HepG2 (cell line): Measurements from ENCODE around the gene FNIP2. TPM values are rescaled to one million over a fixed set of nuclear protein-coding genes. Genes with fewer than 3 reads are reported as not detected.
"Not testable (repeated sequence)": the region's sequence is repeated elsewhere in the genome, so short reads cannot be mapped to it uniquely, and the experiment has no call there.

ENCODE experiments used
- ATAC-seq: fragments of 200-7000 bp; cut with Tn5 transposase; 3 replicates; pipeline ENCODE4 v1.9.1; 2020; ENCODE audit warnings: mild to moderate bottlenecking, moderate library complexity
- BruUV-seq: library from RNA; stranded (reverse); fragments of 400-500 nt; replicated peaks from 2 replicates; lab custom pipeline; 2021; lab: Mats Ljungman, UMichigan
- CTCF ChIA-PET: fragments of 300-600 bp; formaldehyde crosslinking; extraction: SDS; loops from one replicate; lab custom pipeline; 2021; ENCODE audit warnings: low total read pairs, inconsistent platforms, low intra/inter-chr PET ratio; lab: Yijun Ruan, JAX
- POLR2A ChIA-PET: fragments of 350-600 bp; sonication (Branson Sonifier 250); formaldehyde crosslinking; loops from one replicate; lab custom pipeline; 2020; ENCODE audit warnings: antibody characterized with exemption, inconsistent platforms; lab: Yijun Ruan, JAX
- DNase-seq: peaks from one replicate; pipeline ENCODE4 v3.0.0-alpha.2; 2015; ENCODE audit warnings: low spot score
- FAIRE-seq: peaks from 3 replicates; lab custom pipeline; 2011; peaks lifted over from hg19 to GRCh38; lab: Jason Lieb, UNC
- H2AFZ ChIP-seq: one replicate; pipeline ENCODE4 v1.6.1; 2011; ENCODE audit warnings: low read length, inconsistent platforms
- H3K27ac ChIP-seq: fragments of 300-600 bp; 3 replicates; pipeline ENCODE4 v1.8.0; 2011; ENCODE audit warnings: mixed run types, mild to moderate bottlenecking, mixed read lengths, low read length, inconsistent platforms; ENCODE audit not compliant: insufficient read depth; ENCODE audit errors: extremely low read length
- H3K27me3 ChIP-seq, 2 experiments: fragments of 200-600 bp in 1 of 2; 2 replicates in 1 of 2; 3 replicates in 1 of 2; pipeline versions ENCODE4 v1.6.0 to v1.8.0; 2011; ENCODE audit warnings: low read length in 2 of 2, mild to moderate bottlenecking in 2 of 2, moderate library complexity in 2 of 2, inconsistent platforms in 1 of 2; ENCODE audit not compliant: insufficient read depth in 2 of 2, control insufficient read depth in 1 of 2
- H3K36me3 ChIP-seq, 2 experiments: fragments of 200-600 bp in 1 of 2; replicated peaks in 1 of 2; 2 replicates in 1 of 2; 3 replicates in 1 of 2; pipeline versions ENCODE4 v1.5.1 to v1.8.0; 2011; ENCODE audit warnings: low read length in 2 of 2, inconsistent platforms in 1 of 2; ENCODE audit not compliant: insufficient read depth in 2 of 2, control insufficient read depth in 1 of 2
- H3K4me1 ChIP-seq: 2 replicates; pipeline ENCODE4 v1.5.1; 2012; ENCODE audit warnings: low read length, inconsistent platforms; ENCODE audit not compliant: insufficient read depth
- H3K4me2 ChIP-seq: 2 replicates; pipeline ENCODE4 v1.6.0; 2011; ENCODE audit warnings: low read depth, low read length, inconsistent platforms
- H3K4me3 ChIP-seq, 3 experiments: fragments of 200-600 bp in 1 of 3; sonication (generic), shearing (Covaris generic) in 1 of 3; replicated peaks in 1 of 3; 2 replicates each; pipeline ENCODE4 v1.5.1; 2011 to 2016; ENCODE audit warnings: low read length in 3 of 3, inconsistent platforms in 2 of 3, low read depth in 2 of 3, mild to moderate bottlenecking in 2 of 3, control low read depth in 1 of 3, mixed read lengths in 1 of 3; ENCODE audit not compliant: insufficient read depth in 1 of 3
- H3K79me2 ChIP-seq: one replicate; pipeline ENCODE4 v1.6.1; 2011; ENCODE audit warnings: low read length, inconsistent platforms; ENCODE audit not compliant: insufficient read depth
- H3K9ac ChIP-seq: 2 replicates; pipeline ENCODE4 v1.6.0; 2011; ENCODE audit warnings: mild to moderate bottlenecking, low read depth, low read length, inconsistent platforms; ENCODE audit not compliant: insufficient read depth
- H3K9me3 ChIP-seq: 2 replicates; pipeline ENCODE4 v1.5.1; 2012; ENCODE audit warnings: mild to moderate bottlenecking, low read length
- H4K20me1 ChIP-seq: 2 replicates; pipeline ENCODE4 v1.6.0; 2011; ENCODE audit warnings: inconsistent platforms, mild to moderate bottlenecking, low read length, moderate library complexity; ENCODE audit not compliant: insufficient read depth
- ETS1 ChIP-seq: sonication (generic); formaldehyde crosslinking; IDR thresholded peaks from 2 replicates; pipeline ENCODE4 v1.4.0; 2020; ENCODE audit warnings: missing genetic modification reagents
- HDAC2 ChIP-seq: sonication (generic); formaldehyde crosslinking; IDR thresholded peaks from 2 replicates; pipeline ENCODE4 v1.4.0; 2020; ENCODE audit warnings: missing genetic modification reagents
- HMGXB3 ChIP-seq: sonication (generic); formaldehyde crosslinking; IDR thresholded peaks from 2 replicates; pipeline ENCODE4 v1.4.0; 2020; ENCODE audit warnings: missing genetic modification reagents, borderline replicate concordance
- KDM6A ChIP-seq: IDR thresholded peaks from 2 replicates; pipeline ENCODE4 v1.6.1; 2016; ENCODE audit warnings: low read depth
- MAFF ChIP-seq: IDR thresholded peaks from 2 replicates; pipeline ENCODE4 v1.6.1; 2011; ENCODE audit warnings: low read depth, low read length, improper control_type of control experiment
- MED13 ChIP-seq: sonication (generic); formaldehyde crosslinking; IDR thresholded peaks from 2 replicates; pipeline ENCODE4 v1.5.0; 2020; ENCODE audit warnings: missing genetic modification reagents
- PPARG ChIP-seq: conservative IDR thresholded peaks from 2 replicates; pipeline ENCODE4 v1.6.1; 2016; ENCODE audit warnings: missing biosample characterization, missing genetic modification reagents
- STAT6 ChIP-seq: sonication (generic); formaldehyde crosslinking; IDR thresholded peaks from 2 replicates; pipeline ENCODE4 v1.4.0; 2020; ENCODE audit warnings: missing genetic modification reagents, mild to moderate bottlenecking, borderline replicate concordance
- ZNF615 ChIP-seq: sonication (generic); formaldehyde crosslinking; IDR thresholded peaks from 2 replicates; pipeline ENCODE4 v1.5.0; 2020; ENCODE audit warnings: mild to moderate bottlenecking, missing genetic modification reagents, borderline replicate concordance
- ZNF660 ChIP-seq: sonication (generic); formaldehyde crosslinking; IDR thresholded peaks from 2 replicates; pipeline ENCODE4 v1.5.1; 2020; ENCODE audit warnings: mild to moderate bottlenecking, low read depth, missing genetic modification reagents, borderline replicate concordance
- WGBS: methylation state at CpG from one replicate; pipeline ENCODE4 v1.1.6; 2017; ENCODE audit warnings: low lambda C conversion rate; 5-methylcytosine and 5-hydroxymethylcytosine counted together
- in situ Hi-C: cut with HindIII; loops from 2 replicates; pipeline ENCODE4 v1.10.0; 2017; ENCODE audit warnings: low pct_unique_long_range_greater_than_20kb; ENCODE audit not compliant: extremely low pct_ligation_motif_present
- intact Hi-C: fragments of 100-400 bp; cut with micrococcal nuclease; formaldehyde crosslinking; loops from one replicate; pipeline ENCODE4 v1.10.0; 2022; ENCODE audit not compliant: unreplicated experiment
- polyA plus RNA-seq, 8 experiments: library from polyadenylated mRNA; depleted of rRNA in 3 of 8; stranded (reverse) in 7 of 8; unstranded in 1 of 8; fragments of >200 nt; fragmentation: Illumina TruSeq in 4 of 8; extraction: Trizol in 4 of 8; gene quantifications; 2 replicates each; pipeline versions ENCODE4 v1.2.1 to v1.2.3, GENCODE V29; 2011 to 2016; ENCODE audit warnings: low read depth in 4 of 8, missing spikeins in 1 of 8, mixed read lengths in 1 of 8; ENCODE audit not compliant: insufficient read depth in 1 of 8
- total RNA-seq, 5 experiments: library from RNA; depleted of rRNA; stranded (reverse); fragments of >200 nt; fragmentation: Illumina TruSeq; extraction: Trizol; gene quantifications; 2 replicates each; pipeline ENCODE4 v1.2.3, GENCODE V29; 2016; ENCODE audit warnings: low read depth in 1 of 5
- TF ChIP-seq, protein P1 (sequence below): sonication (generic); formaldehyde crosslinking; conservative IDR thresholded peaks from 2 replicates; pipeline ENCODE4 v1.4.0; 2020; ENCODE audit warnings: missing genetic modification reagents

Gene FNIP2
- total and polyA plus RNA-seq, 2 of the 13 experiments (the other 11 are each of a cell fraction or from before 2014, with no cell fraction given), result 15.5 to 21.0 TPM

GRCh38 chr4:158949099-158949498 is 180.3 kb downstream of the FNIP2 start (continued):
- TF ChIP-seq, protein P1, sequence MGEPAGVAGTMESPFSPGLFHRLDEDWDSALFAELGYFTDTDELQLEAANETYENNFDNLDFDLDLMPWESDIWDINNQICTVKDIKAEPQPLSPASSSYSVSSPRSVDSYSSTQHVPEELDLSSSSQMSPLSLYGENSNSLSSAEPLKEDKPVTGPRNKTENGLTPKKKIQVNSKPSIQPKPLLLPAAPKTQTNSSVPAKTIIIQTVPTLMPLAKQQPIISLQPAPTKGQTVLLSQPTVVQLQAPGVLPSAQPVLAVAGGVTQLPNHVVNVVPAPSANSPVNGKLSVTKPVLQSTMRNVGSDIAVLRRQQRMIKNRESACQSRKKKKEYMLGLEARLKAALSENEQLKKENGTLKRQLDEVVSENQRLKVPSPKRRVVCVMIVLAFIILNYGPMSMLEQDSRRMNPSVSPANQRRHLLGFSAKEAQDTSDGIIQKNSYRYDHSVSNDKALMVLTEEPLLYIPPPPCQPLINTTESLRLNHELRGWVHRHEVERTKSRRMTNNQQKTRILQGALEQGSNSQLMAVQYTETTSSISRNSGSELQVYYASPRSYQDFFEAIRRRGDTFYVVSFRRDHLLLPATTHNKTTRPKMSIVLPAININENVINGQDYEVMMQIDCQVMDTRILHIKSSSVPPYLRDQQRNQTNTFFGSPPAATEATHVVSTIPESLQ, result no peak
- TF ChIP-seq ZNF615 (CRISPR knock-in tag) (no peak), MAFF (no peak), HMGXB3 (CRISPR knock-in tag) (no peak), STAT6 (no peak), ZNF660 (no peak), HDAC2 (no peak), ETS1 (no peak), KDM6A (CRISPR knock-in tag) (no peak), MED13 (CRISPR knock-in tag) (no peak), PPARG (CRISPR knock-in tag) (no peak)

- H2AFZ ChIP-seq, CTCF ChIA-PET, H3K27ac ChIP-seq, H3K27me3 ChIP-seq, H3K79me2 ChIP-seq, BruUV-seq, FAIRE-seq, POLR2A ChIA-PET, H3K36me3 ChIP-seq, ATAC-seq, intact Hi-C loops, DNase-seq, H3K4me2 ChIP-seq, H3K9ac ChIP-seq, H4K20me1 ChIP-seq, H3K4me1 ChIP-seq, in situ Hi-C loops, H3K4me3 ChIP-seq: not testable (repeated sequence)
- WGBS, result 16% methylated on average over 2 of the region's 2 CpGs
- H3K9me3 ChIP-seq, result peaks cover 17% of the 10 kb centered on the region
Observed at GRCh38 chr4:158952221-158952774, 183.5 kb downstream of the FNIP2 start.
